Uterus (tissue), 4 donors: ENCODE measurements around the gene ABCB1. TPM values are rescaled to one million over a fixed set of nuclear protein-coding genes. Genes with fewer than 3 reads are reported as not detected.
"Not testable (repeated sequence)": the region's sequence is repeated elsewhere in the genome, so short reads cannot be mapped to it uniquely, and the experiment has no call there.

Source experiments
- DNase-seq, 2 donors: peaks; one replicate each; pipeline ENCODE4 v3.0.0-alpha.2; 2019 to 2020
- H3K27ac ChIP-seq, 2 donors: fragments of 200-600 bp; sonication (generic); 1 replicate in 1 of 2; 2 replicates in 1 of 2; pipeline ENCODE4 v1.5.1; 2016 to 2018
- H3K27me3 ChIP-seq, 2 donors: fragments of 200-600 bp; sonication (generic); one replicate each; pipeline ENCODE4 v1.5.1; 2018 to 2019; ENCODE audit warnings: control low read depth in 1 of 2
- H3K36me3 ChIP-seq, 2 donors: fragments of 200-600 bp; sonication (generic); one replicate each; pipeline ENCODE4 v1.5.1; 2019; ENCODE audit warnings: control low read depth in 1 of 2
- H3K4me1 ChIP-seq, 2 donors: fragments of 200-600 bp; sonication (generic); one replicate each; pipeline ENCODE4 v1.5.1; 2018 to 2019; ENCODE audit warnings: control low read depth in 1 of 2
- H3K4me3 ChIP-seq, 2 donors: fragments of 200-600 bp; sonication (generic); 1 replicate in 1 of 2; 2 replicates in 1 of 2; pipeline ENCODE4 v1.5.1; 2018 to 2019; ENCODE audit warnings: mild to moderate bottlenecking in 1 of 2
- H3K9me3 ChIP-seq, 2 donors: fragments of 200-600 bp; sonication (generic); one replicate each; pipeline ENCODE4 v1.5.1; 2019; ENCODE audit warnings: control low read depth in 1 of 2
- CTCF ChIP-seq, 4 experiments: fragments of 200-600 bp in 2 of 4; fragments of 450-650 bp in 2 of 4; sonication (generic) in 2 of 4; IDR thresholded peaks; one replicate each; pipeline ENCODE4 v1.5.1; 2016 to 2019; ENCODE audit warnings: antibody characterized with exemption in 4 of 4, mild to moderate bottlenecking in 2 of 4, moderate library complexity in 1 of 4
- POLR2A ChIP-seq, 2 donors: fragments of 450-650 bp; IDR thresholded peaks; one replicate each; pipeline ENCODE4 v1.6.1; 2016; ENCODE audit warnings: antibody characterized with exemption in 2 of 2, mild to moderate bottlenecking in 1 of 2, moderate library complexity in 1 of 2
- intact Hi-C: fragments of 100-400 bp; cut with DNase I; formaldehyde crosslinking; loops from one replicate; pipeline ENCODE4 v1.15.1; 2023; ENCODE audit warnings: low total_unique reads
- total RNA-seq, 4 donors: library from RNA; depleted of rRNA in 3 of 4; stranded (reverse); fragments of >200 nt in 3 of 4; gene quantifications; one replicate each; pipeline versions ENCODE4 v1.1.0 to v1.2.4, GENCODE V29; 2014 to 2023
- donor health status: DM: yes; HTN: yes; CAD: no.

Gene ABCB1
- total RNA-seq, 4 donors from 2014 or later = 7.9 to 68.1 (median 35.6) TPM

DNA sequence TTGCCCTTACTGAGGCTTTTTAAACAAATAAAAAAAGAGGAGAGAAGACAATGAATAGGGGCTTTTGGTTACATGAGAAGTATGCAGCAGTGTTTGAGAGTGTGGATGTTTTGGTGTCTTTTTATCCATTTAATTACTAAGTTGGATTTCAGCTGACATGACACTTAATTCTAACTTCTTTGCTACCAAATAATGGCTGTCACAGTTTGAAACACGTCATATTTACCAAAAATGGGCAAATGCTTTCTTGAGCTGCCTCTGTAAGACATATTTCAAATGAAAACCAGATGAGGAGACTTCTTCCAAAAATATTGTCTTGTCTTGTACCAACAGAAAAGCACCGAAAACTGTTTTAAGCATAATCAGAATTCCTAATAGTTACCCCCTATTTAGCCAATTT lies 129.2 kb downstream of the ABCB1 start:
- Histone ChIP-seq H3K27ac (no peak overlapping the region), H3K9me3 (no peaks in the 10 kb centered on the region), H3K36me3 (no peaks in the 10 kb centered on the region), H3K27me3 (no peaks in the 10 kb centered on the region), H3K4me3 (no peak overlapping the region), H3K4me1 (no peaks in the 10 kb centered on the region)
- DNase-seq = no peak
- intact Hi-C loops = no loop called here
- TF ChIP-seq CTCF (IDR thresholded peaks at IDR 0.05) (no peak), POLR2A (IDR thresholded peaks at IDR 0.05) (no peak)

DNA sequence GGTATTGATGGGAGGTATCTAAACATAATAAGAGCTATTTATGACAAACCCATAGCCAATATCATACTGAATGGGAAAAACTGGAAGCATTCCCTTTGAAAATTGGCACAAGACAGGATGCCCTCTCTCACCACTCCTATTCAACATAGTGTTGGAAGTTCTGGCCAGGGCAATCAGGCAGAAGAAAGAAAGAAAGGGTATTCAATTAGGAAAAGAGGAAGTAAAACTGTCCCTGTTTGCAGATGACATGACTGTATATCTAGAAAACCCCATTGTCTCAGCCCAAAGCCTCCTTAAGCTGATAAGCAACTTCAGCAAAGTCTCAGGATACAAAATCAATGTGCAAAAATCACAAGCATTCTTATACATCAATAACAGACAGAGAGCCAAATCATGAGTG lies 131.5 kb downstream of the ABCB1 start:
- H3K27me3 ChIP-seq, H3K4me1 ChIP-seq, intact Hi-C loops, H3K27ac ChIP-seq, H3K9me3 ChIP-seq, H3K4me3 ChIP-seq, H3K36me3 ChIP-seq, DNase-seq: not testable (repeated sequence)

DNA sequence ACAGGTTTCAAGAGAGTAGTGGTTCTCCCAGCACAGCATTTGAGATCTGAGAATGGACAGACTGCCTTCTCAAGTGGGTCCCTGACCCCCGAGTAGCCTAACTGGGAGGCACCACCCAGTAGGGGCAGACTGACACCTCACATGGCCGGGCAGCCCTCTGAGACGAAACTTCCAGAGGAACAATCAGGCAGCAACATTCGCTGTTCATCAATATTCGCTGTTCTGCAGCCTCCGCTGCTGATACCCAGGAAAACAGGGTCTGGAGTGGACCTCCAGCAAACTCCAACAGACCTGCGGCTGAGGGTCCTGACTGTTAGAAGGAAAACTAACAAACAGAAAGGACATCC lies 135.2 kb downstream of the ABCB1 start:
- H3K27me3 ChIP-seq, H3K36me3 ChIP-seq, H3K4me3 ChIP-seq, H3K9me3 ChIP-seq, DNase-seq, H3K27ac ChIP-seq, intact Hi-C loops, H3K4me1 ChIP-seq: not testable (repeated sequence)

DNA sequence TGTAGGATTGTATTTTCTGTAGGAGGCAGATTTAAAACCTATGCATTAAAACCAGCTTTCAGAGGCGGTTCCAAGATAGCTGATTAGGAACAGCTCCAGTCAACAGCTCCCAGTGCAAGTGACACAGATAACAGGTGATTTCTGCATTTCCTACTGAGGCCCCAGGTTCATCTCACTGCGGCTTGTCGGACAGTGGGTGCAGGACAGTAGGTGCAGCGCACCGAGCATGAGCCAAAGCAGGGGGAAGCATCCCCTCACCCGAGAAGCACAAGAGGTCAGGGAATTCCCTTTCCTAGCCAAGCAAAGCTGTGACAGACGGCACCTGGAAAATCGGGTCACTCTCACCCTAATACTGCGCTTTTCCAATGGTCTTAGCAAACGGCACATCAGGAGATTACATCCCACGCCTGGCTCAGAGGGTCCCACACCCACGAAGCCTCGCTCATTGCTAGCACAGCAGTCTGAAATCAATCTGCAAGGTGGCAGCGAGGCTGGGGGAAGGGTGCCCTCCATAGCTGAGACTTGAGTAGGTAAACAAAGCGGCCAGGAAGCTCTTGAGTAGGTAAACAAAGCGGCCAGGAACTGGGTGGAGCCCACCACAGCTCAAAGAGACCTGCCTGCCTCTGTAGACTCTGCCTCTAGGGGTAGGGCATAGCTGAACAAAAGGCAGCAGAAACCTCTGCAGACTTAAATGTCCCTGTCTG lies 135.7 kb downstream of the ABCB1 start:
- H3K36me3 ChIP-seq, H3K27ac ChIP-seq, H3K4me1 ChIP-seq, DNase-seq, H3K27me3 ChIP-seq, intact Hi-C loops, H3K4me3 ChIP-seq, H3K9me3 ChIP-seq: not testable (repeated sequence)

DNA sequence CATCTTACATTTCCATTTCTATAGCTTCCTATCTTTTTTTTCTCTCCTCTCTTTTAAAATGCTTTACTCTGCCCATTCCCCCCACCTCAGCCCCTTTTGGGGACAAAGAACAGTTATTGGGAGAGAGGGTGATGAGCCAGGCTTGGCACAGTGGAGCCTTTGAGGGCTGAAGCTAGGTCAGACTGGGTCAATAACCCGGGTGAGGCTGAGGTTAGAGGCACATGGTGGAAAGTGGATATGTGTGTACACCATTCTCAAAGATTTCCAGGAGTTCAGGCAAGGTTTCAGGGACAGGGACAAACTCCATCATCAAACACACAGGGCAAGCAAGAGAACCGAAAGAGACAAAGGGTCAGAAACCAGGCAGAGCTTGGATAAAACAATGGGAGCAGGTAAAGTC lies 136.7 kb downstream of the ABCB1 start:
- Histone ChIP-seq H3K4me1 (no peaks in the 10 kb centered on the region), H3K9me3 (no peaks in the 10 kb centered on the region), H3K27me3 (no peaks in the 10 kb centered on the region), H3K4me3 (no peak overlapping the region), H3K27ac (no peak overlapping the region), H3K36me3 (no peaks in the 10 kb centered on the region)
- intact Hi-C loops = no loop called here
- DNase-seq = no peak
- TF ChIP-seq CTCF (IDR thresholded peaks at IDR 0.05) = no peak
- TF ChIP-seq POLR2A (IDR thresholded peaks at IDR 0.05) = no peak

DNA sequence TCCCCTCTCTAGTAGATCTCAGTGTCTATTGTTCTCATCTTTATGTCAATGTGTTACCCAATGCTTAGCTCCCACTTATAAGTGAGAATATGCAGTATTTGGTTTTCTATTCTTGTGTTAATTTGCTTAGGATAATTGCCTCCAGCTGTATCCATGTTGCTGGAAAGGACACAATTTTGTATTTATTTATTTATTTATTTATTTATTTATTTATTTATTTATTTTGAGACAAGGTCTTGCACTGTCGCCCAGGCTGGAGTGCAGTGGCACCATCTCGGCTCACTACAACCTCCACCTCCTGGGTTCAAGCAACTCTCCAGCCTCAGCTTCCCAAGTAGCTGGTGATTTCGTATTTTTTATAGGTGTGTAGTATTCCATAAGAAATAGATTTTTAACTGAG lies 140.2 kb downstream of the ABCB1 start:
- H3K27me3 ChIP-seq, intact Hi-C loops, H3K36me3 ChIP-seq, DNase-seq, H3K4me3 ChIP-seq, H3K27ac ChIP-seq, H3K9me3 ChIP-seq, H3K4me1 ChIP-seq: not testable (repeated sequence)

- no peaks in the 10 kb centered on the region for H3K36me3 ChIP-seq
- intact Hi-C loops = no loop called here
- no peaks in the 10 kb centered on the region for H3K4me1 ChIP-seq
- no peak overlapping the region for H3K4me3 ChIP-seq
- H3K9me3 ChIP-seq = no peaks in the 10 kb centered on the region
- DNase-seq = no peak
- no peak for TF ChIP-seq CTCF (IDR thresholded peaks at IDR 0.05)
- TF ChIP-seq POLR2A (IDR thresholded peaks at IDR 0.05) = no peak
- no peaks in the 10 kb centered on the region for H3K27me3 ChIP-seq
- H3K27ac ChIP-seq = no peak overlapping the region
These were observed 140.7 kb downstream of the ABCB1 start for GRCh38 chr7:87459941-87460340.
